Effector CD8-positive, alpha-beta T cell (primary cell): ENCODE measurements around the gene ELAVL1.
"Not testable (repeated sequence)": the region's sequence is repeated elsewhere in the genome, so short reads cannot be mapped to it uniquely, and the experiment has no call there.

Experiments used
- DNase-seq: peaks from one replicate; lab custom pipeline; 2025; lab: John Stamatoyannopoulos, UW

The ELAVL1 gene

GRCh38 chr19:7924241-7924640 is 81.2 kb downstream of the ELAVL1 start:
- DNase-seq = no peak

DNA sequence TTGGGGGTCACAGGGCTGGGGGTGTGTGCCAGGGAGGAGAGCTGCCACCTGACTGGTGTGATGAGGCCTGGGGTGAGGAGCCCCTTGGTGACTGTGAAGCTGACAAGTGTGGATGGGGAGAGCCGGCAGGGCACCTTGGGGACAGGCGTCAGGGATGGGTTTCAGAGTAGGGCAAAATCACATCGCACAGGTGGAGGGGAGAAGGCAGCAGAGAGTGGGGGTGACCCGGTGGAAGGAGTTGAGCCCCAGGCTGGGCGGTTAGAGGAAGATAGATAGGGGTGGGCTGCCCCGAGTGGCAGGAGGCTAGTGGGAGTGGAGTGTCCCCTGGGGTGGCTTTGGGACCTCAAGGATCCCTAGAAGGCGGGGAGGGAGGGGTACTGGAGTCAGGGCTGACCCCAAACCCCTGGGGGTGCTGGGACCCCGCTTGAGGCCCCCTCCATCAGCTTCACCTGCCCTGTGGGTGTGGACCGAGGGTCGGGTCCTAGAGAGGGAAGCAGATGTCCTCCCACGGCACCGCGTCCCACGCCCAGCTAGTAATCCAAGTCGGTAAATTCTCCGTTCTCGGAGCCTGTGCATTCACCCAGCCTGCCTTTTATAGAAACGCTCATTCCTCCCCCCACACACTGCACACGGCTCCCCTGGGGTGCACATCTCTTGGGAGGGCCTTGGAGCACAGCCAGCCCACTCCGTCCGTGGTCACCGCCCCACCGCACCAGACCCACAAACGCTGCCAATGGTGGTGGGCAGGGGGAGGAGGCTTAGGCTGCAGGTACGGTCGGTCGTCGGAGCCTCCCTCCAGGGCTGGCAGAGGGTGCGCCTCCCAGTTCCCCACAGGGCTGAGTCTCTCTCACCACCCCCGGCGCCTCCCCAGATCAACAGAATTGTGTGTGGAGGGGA is 81.9 kb downstream of the ELAVL1 start:
- no peak for DNase-seq

DNA sequence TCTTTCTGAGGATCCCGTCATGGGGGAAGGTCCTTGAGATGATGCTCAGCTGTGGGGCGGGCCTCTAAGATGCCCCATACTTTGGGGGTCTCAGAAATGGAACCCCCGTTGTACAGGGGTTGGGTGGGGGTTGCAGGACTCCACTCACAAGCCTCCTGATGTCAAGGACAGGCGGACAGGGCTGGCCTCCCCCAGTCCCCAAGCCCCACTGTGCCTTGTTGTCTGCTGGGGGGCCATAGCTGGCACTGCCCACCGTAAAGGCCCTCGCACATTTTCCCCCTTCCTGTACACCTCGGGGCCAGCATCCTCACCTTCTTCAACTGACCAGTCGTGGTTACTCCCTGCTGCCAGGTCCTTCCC is 82.6 kb downstream of the ELAVL1 start:
- DNase-seq = no peak

DNA sequence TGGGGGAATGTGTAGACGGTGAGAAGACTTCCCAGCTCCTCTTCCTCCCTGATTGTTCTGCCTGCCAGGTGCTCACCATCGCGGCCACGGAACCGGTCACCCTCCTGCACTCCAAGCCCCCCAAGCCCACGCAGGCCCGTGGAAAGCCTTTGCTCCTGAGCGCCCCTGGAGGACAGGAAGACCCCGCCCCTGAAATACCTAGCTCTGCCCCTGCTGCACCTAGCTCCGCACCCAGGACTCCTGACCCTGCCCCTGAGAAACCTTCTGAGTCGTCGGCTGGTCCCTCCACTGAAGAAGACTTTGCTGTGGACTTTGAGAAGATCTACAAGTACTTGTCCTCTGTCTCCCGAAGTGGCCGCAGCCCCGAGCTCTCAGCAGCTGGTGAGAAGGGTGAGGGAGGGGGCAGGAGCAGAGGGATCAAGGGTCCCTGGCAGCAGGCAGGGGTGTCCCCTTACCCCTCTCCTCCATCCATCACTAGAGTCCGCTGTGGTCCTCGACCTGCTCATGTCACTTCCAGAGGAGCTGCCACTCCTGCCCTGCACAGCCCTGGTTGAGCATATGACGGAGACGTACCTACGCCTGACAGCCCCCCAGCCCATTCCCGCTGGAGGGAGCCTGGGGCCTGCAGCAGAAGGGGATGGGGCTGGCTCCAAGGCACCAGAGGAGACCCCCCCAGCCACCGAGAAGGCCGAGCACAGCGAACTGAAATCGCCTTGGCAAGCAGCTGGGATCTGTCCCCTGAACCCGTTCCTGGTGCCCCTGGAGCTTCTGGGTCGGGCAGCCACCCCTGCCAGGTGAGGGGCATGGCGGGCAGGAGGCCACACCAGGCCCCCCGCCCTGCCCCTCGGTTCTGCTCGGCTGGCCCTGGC is 83.2 kb downstream of the ELAVL1 start:
- DNase-seq = no peak

GRCh38 chr19:7921302-7921966 is 84.0 kb downstream of the ELAVL1 start:
- DNase-seq = no peak

DNA sequence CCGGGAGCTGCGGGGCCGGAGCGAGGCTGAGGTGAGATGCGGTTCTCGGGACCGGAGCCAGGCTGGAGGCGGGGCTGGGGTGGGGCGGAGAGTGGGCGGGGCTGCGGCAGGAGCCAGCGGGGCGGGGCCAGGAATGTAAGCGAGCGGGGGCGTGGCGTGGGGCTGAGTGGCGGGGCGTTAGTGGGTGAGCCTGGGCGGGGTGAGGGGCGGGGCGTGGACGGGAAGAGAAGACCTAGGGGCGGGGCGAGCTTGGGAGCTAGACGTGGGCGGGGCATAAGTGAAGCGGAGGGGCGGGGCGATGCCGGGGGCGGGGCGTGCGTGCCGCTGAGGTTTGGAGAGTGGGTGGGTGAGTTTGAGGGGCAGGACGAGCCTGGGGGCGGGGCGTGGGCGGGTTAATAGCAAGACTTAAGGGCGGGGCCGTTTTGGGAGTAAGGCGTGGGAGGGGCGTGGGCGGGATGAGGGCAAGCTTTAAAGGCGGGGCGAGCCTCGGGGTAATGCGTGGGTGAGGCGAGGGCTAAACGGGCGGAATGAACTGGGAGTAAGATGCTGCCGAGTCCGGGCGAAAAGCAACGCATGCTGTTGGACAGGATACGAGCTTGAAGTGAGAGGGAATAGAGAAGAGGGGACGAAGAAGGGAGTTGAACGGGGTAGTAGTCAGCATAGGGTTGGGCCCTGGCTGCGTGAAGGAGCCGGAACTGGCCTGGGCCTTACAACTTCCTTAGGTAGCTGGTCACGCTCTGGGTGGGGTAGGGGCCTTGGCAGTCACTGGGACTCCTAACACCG is 84.7 kb downstream of the ELAVL1 start:
- DNase-seq = peak; percentile 100

DNA sequence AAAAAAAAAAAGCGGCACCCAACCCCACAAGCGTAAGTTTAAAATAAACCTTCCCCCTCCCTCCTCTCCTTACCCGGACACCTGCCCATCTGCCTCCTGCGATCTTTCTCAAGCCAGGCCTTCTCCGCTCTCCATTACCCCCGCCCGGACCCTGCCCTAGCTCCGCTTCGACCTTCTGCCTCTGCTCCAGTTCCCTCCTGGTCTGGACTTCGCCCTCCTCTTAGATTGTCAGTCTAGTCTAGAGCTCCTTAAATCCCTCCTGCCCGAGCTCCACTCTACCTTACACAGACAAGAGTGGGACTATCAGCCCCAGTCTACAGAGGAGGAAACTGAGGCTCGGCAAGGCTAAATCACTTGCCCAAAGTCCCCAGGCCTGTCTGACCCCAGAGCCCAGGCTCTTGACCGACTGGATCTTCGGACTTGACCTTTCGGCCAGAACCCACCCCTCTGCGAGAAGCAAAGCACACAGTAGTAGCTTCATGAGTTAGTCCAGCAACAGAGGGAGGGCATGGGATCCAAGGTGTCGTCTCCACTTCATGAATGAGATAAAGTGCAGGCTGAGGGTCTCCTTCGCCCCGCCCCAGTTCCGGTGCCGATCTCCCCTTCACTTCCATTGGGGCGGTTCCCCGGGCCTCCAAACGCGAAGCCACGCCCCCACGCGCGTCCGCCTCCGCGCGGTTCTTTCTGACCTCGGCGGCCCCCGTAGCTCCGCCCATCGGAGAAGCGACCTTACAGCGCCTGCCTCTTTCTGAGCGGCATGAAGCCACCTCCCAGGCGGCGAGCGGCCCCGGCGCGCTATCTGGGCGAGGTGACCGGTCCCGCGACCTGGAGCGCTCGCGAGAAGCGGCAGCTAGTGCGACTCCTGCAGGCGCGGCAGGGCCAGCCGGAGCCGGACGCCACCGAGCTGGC is 85.6 kb downstream of the ELAVL1 start, which contains the start of gene SNAPC2:
Gene SNAPC2 (plus strand): TSS at position 729 of the 909 bp plus-strand sequence. CDS start 29 bp downstream, at position 758.
- peak; percentile 92 for DNase-seq

GRCh38 chr19:7918615-7919421 is 86.6 kb downstream of the ELAVL1 start:
- no peak for DNase-seq

- not testable (repeated sequence) for DNase-seq
Observed at GRCh38 chr19:7918062-7918614, 87.3 kb downstream of the ELAVL1 start.

DNA sequence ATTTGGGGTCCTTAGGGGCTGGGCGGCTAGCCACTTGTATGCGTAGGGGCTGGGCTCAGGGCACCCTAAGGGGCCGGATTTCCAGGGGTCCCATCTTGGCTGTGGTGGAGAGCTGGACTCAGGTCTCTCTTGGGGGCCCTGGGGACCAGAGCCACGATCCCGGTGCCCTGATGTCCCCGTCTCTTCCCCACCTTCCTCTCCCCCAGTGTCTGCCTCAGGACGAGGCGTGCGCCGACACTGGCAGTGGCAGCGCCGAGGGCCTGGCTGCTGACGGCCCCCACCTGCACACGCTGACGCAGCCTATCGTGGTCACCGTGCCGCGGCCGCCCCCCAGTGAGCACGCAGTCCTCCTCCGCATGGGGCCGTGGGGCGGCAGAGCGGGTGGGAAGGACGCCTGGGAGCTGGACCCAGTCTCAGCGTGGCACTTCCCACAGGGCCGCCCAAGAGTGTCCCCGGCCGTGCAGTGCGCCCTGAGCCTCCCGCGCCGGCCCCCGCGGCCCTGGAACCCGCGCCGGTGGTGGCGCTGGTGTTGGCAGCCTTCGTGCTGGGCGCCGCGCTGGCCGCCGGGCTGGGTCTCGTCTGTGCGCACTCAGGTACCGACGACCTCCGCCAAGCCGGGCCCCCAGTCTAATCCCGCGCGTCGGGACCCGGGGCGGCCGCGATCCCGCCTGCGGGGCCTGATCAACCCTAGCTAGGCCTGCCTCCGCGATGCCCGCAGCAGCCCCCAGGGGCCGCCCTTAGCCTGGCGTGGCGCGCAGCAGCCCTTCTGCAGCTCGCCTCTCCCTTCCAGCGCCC is 88.0 kb downstream of the ELAVL1 start:
- DNase-seq = peak; percentile 31

- DNase-seq = no peak
Observed at GRCh38 chr19:7916955-7917266, 88.5 kb downstream of the ELAVL1 start.

DNA sequence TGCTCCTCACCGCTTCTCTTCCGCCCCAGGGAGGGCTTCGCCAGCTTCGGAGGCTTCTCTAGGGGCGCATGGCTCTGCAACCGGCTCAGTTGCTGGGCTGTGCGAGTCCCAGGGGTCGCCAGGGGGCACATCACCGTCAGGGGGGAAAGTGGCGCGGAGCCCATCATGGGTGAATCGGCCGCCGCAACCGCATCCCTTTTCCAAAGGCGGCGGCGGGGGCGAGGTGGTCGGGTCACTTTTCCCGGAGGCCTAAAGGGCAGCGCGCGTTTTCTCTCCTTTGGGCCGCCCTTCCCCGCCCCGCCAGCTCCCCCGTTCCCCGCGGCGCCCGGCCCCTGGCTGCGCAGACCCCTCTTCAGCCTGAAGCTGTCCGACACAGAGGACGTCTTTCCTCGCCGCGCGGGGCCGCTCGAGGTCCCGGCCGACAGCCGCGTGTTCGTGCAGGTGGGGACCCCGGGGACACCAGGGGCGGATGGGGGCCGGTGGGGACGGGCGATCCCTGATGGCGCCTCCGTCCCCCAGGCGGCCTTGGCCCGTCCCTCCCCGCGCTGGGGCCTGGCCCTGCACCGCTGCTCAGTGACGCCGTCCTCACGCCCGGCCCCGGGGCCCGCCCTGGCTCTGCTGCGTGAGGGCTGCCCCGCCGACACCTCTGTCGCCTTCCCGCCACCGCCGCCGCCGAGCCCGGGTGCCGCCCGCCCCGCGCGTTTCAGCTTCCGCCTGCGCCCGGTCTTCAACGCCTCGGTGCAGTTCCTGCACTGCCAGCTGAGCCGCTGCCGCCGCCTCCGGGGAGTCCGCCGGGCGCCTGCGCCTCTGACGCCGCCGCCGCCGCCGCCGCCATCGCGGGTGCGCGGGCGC is 89.1 kb downstream of the ELAVL1 start:
- peak; percentile 16 for DNase-seq

DNA sequence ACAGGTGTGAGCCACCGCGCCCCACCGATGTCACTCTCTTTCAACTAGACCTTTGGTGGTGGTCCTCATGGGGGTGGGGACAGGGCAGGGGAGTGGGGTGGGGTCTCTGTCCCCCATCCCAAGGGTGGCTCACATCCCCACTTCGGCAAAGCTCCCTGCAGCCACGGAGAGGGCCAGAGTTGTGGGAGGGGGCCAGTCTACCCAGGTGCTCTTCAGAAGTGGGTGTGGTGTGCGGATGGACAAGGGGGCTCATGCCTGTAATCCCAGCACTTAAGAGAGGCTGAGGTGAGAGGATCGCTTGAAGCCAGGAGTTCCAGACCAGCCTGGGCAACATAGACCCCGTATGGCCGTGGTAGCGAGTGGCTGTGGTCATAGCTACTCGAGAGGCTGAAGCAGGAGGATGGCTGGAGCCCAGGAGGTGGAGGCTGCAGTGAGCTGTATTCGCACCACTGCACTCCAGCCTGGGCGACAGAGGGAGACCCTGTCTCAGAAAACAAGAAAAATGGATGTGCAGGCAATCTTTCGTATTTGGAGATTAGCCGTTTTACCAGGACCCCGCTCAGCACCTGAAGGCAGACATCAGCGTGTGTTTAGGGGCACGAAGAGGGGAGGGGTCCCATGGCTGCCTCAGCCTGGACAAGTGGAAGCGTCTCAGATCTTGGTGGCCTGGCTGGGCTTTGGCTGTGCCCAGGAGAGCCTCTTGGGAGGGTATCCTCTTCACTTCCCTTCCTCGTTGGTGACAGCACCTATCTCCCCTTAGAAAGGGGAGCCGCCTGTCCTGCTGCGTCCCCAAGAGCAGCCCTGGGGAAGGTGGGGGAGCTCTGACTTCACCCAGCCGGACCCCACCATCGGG is 90.0 kb downstream of the ELAVL1 start:
- DNase-seq = no peak

DNA sequence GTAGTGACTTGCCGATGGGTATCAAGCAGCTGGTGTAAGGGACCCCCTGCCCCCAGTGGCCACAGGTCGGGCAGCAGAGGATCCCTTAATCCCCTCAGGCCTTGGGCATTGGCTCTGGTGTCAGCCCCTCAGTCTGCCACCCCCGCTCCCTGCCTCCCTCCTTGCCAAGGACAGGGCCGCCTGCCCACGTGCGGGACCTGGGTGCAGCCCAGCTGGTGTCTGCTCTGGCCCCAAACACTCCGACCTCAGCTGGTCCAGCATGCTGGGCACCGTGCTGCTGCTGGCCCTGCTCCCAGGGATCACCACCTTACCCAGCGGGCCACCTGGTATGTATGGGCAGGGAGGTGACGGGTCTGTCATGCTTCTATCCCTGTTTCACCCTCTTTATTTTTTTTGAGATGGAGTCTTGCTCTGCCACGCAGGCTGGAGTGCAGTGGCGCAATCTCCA is 90.8 kb downstream of the ELAVL1 start, which contains the start of gene TGFBR3L:
Gene TGFBR3L (plus strand): TSS at position 233 of the 448 bp plus-strand sequence.
- no peak for DNase-seq

GRCh38 chr19:7914099-7914498 is 91.3 kb downstream of the ELAVL1 start:
- DNase-seq = no peak

DNA sequence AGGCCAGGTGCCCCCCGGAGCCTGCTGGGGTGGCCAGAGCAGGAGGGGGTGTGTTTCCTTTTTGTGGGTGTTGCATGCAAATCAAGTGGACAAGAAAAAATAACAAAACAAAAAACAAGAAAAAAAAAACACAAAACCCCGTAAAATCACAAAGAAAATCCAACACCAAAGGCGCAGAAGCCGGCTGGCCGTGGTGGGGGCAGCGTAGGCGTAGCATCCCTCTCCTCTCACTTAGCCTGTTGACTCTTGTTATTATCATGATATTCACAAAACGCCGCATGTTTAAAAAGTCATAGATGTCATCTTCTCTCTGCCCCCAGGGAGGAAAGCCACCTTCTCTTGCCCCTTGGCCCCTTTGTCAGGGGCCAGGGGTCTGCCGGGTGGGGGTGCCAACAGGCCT is 91.8 kb downstream of the ELAVL1 start:
- no peak for DNase-seq
